Mucosa of stomach (tissue), 1 donor: ENCODE data around the gene PPP1R3C.

Experiments used
- H3K27me3 ChIP-seq: one replicate; pipeline ENCODE4 v1.7.0; 2013; ENCODE audit warnings: mild to moderate bottlenecking, low read length; ENCODE audit not compliant: control insufficient read depth, insufficient read depth
- H3K36me3 ChIP-seq: one replicate; pipeline ENCODE4 v1.7.0; 2013; ENCODE audit warnings: low read length; ENCODE audit not compliant: control insufficient read depth, insufficient read depth
- H3K4me1 ChIP-seq: one replicate; pipeline ENCODE4 v1.7.0; 2013; ENCODE audit warnings: mild to moderate bottlenecking, low read length; ENCODE audit not compliant: control insufficient read depth, insufficient read depth
- H3K4me3 ChIP-seq: one replicate; pipeline ENCODE4 v1.7.0; 2013; ENCODE audit warnings: low read length
- H3K9ac ChIP-seq: one replicate; pipeline ENCODE4 v1.7.0; 2013; ENCODE audit warnings: mild to moderate bottlenecking, low read length, moderate library complexity
- H3K9me3 ChIP-seq: one replicate; pipeline ENCODE4 v1.7.0; 2013; ENCODE audit warnings: mild to moderate bottlenecking, low read length, moderate library complexity; ENCODE audit not compliant: control insufficient read depth
- donor health status: Pancreatic carcinoma.

PPP1R3C gene

GRCh38 chr10:91652364-91652763 lies 19.5 kb upstream of the PPP1R3C start:
- Histone ChIP-seq H3K27me3 (no peaks in the 10 kb centered on the region), H3K36me3 (no peaks in the 10 kb centered on the region), H3K9me3 (no peaks in the 10 kb centered on the region), H3K4me1 (no peaks in the 10 kb centered on the region), H3K9ac (no peak overlapping the region), H3K4me3 (no peak overlapping the region)

DNA sequence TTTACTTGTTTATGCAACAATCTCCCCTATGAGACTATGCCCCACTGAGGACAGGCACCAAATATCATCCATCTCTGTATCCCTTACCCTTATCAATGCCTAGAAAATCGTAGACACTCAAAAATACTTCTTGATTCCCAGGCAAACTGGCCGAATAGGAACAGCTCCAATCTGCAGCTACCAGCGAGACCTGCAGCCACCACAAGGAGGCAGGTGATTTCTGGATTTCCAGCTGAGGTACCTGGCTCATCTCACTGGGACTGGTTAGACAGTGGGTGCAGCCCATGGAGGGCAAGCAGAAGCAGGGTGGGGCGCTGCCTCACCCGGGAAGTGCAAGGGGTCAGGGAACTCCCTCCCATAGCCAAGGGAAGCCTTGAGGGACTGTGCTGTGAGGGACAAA lies 10.8 kb upstream of the PPP1R3C start:
- Histone ChIP-seq H3K9ac (no peak overlapping the region), H3K4me1 (no peaks in the 10 kb centered on the region), H3K27me3 (no peaks in the 10 kb centered on the region), H3K9me3 (no peaks in the 10 kb centered on the region), H3K4me3 (no peak overlapping the region), H3K36me3 (no peaks in the 10 kb centered on the region)

- no peak overlapping the region for H3K4me3 ChIP-seq
- no peak overlapping the region for H3K9ac ChIP-seq
- H3K9me3 ChIP-seq: no peaks in the 10 kb centered on the region
- no peaks in the 10 kb centered on the region for H3K36me3 ChIP-seq
- no peaks in the 10 kb centered on the region for H3K4me1 ChIP-seq
- H3K27me3 ChIP-seq: no peaks in the 10 kb centered on the region
Observed at GRCh38 chr10:91642831-91643692, 10.2 kb upstream of the PPP1R3C start.

- Histone ChIP-seq H3K4me3 (no peak overlapping the region), H3K27me3 (no peaks in the 10 kb centered on the region), H3K4me1 (peaks cover 4% of the 10 kb centered on the region), H3K9ac (no peak overlapping the region), H3K36me3 (no peaks in the 10 kb centered on the region), H3K9me3 (no peaks in the 10 kb centered on the region)
Observed at GRCh38 chr10:91636892-91637291, 4.0 kb upstream of the PPP1R3C start.

GRCh38 chr10:91635401-91636400 lies 2.8 kb upstream of the PPP1R3C start:
- Histone ChIP-seq H3K4me3 (no peak overlapping the region), H3K9me3 (no peaks in the 10 kb centered on the region), H3K4me1 (peaks cover 4% of the 10 kb centered on the region), H3K9ac (no peak overlapping the region), H3K27me3 (no peaks in the 10 kb centered on the region), H3K36me3 (no peaks in the 10 kb centered on the region)

DNA sequence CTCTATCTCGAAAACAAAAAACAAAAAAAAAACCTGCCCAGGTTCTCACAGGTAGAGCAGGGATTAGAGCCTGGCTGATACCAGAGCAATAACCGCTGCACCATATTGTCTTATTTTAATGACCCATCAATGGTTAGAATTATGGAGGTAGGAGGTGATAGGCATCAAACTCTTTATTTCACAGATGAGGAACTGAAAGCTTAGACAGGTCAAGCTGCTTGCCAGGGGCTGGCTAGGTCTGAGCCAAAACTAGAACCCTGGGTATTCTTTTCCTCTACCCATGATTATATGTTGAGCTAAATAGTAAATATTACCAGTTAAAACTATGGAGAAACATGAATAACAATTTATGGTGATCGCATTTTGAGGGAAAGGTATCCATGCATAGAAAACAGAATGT lies 2.0 kb upstream of the PPP1R3C start:
- no peaks in the 10 kb centered on the region for H3K9me3 ChIP-seq
- peaks cover 4% of the 10 kb centered on the region for H3K4me1 ChIP-seq
- H3K27me3 ChIP-seq: no peaks in the 10 kb centered on the region
- H3K36me3 ChIP-seq: no peaks in the 10 kb centered on the region
- H3K4me3 ChIP-seq: no peak overlapping the region
- no peak overlapping the region for H3K9ac ChIP-seq

GRCh38 chr10:91634246-91634645 lies 1.4 kb upstream of the PPP1R3C start:
- H3K9ac ChIP-seq: no peak overlapping the region
- no peaks in the 10 kb centered on the region for H3K27me3 ChIP-seq
- H3K4me1 ChIP-seq: peaks cover 4% of the 10 kb centered on the region
- H3K4me3 ChIP-seq: no peak overlapping the region
- H3K9me3 ChIP-seq: no peaks in the 10 kb centered on the region
- no peaks in the 10 kb centered on the region for H3K36me3 ChIP-seq

DNA sequence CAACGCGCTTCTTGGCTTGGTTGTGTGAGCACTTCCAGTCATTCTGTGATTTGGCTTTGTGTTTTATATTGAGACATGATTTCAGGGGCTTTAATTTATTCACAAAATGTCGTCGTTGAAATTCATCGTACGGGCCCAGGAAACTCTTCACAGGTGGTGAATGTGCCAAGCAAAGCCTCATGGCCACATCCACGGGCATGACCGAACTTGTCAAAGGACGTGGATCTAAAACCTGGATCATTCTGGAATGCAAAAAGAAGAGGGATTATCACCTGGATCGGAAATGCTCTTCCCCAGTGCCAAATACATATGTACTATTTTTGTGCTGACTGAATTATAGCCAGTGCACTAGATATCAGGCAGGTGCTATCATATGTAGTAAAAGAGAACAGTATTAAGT lies 2.2 kb downstream of the PPP1R3C start:
- Histone ChIP-seq H3K27me3 (no peaks in the 10 kb centered on the region), H3K4me3 (no peak overlapping the region), H3K9ac (no peak overlapping the region), H3K36me3 (no peaks in the 10 kb centered on the region), H3K4me1 (peaks cover 4% of the 10 kb centered on the region), H3K9me3 (no peaks in the 10 kb centered on the region)

DNA sequence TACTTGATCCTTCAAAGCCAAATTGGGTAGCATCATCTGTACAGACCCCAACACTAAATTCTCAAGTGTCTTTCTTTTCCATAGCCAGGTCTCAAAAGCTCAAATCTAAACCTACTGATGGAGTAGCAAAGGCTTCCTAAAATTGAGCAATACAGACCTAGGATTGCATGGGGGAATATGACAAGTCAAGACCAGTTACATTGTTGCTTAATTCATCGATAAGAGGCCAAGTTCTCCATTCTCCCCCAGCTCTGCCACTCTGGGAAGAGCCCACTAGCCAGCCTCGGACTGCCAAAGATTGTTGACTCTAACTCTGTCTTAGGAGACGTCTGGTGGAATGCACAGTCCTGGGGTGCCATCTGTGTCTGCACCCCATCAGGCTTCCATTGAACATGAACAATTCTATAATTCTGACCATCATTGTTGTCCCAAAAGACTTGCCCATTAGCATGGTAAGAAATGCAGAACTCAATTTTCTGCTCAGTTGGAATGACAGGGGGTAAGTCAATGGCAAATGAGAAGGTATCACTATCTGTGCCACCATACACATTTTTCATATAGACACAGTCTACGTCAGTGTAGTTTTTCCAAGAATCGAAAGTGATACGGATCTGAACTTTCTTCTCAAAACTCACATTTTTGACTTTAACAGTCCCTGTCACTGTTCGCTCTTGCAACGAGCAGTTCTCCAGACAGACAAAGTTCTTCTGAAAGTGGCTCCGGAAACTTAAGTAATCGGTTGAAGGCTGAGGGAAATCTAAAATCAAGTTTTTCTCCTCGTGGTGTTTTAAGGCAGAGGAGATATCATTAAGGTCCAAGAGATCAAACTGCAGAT lies 2.9 kb downstream of the PPP1R3C start:
- peaks cover 4% of the 10 kb centered on the region for H3K4me1 ChIP-seq
- H3K9ac ChIP-seq: no peak overlapping the region
- no peak overlapping the region for H3K4me3 ChIP-seq

GRCh38 chr10:91628383-91628782 lies 4.5 kb downstream of the PPP1R3C start:
- Histone ChIP-seq H3K4me3 (no peak overlapping the region), H3K4me1 (peaks cover 2% of the 10 kb centered on the region), H3K36me3 (no peaks in the 10 kb centered on the region), H3K9ac (no peak overlapping the region), H3K27me3 (no peaks in the 10 kb centered on the region), H3K9me3 (no peaks in the 10 kb centered on the region)

More for the DNA sequence above, 2.9 kb downstream of the PPP1R3C start:
- H3K36me3 ChIP-seq: no peaks in the 10 kb centered on the region
- no peaks in the 10 kb centered on the region for H3K9me3 ChIP-seq
- H3K27me3 ChIP-seq: no peaks in the 10 kb centered on the region

- H3K9ac ChIP-seq: no peak overlapping the region
- H3K4me1 ChIP-seq: no peaks in the 10 kb centered on the region
- no peaks in the 10 kb centered on the region for H3K9me3 ChIP-seq
- H3K36me3 ChIP-seq: no peaks in the 10 kb centered on the region
- no peaks in the 10 kb centered on the region for H3K27me3 ChIP-seq
- H3K4me3 ChIP-seq: no peak overlapping the region
Observed at GRCh38 chr10:91627344-91628102, 5.3 kb downstream of the PPP1R3C start.
